ENCODE measurements around the gene ELN.

The ELN gene

GRCh38 chr7:74032624-74033371, 4.8 kb downstream of the ELN start:
- no peak for TF ChIP-seq CTCF (conservative IDR thresholded peaks at IDR 0.05; ENCODE audit: low read depth, low read length)
- no peak for DNase-seq (ENCODE audit: low read depth)
- H3K4me3 ChIP-seq (ENCODE audit: low read depth, low read length), result no peak overlapping the region

GRCh38 chr7:74033372-74034311, 5.7 kb downstream of the ELN start:
- peak; percentile 56 for DNase-seq (ENCODE audit: low read depth)
- TF ChIP-seq CTCF (conservative IDR thresholded peaks at IDR 0.05; ENCODE audit: low read depth, low read length), result no peak
- no peak overlapping the region for H3K4me3 ChIP-seq (ENCODE audit: low read depth, low read length)

- no peak for DNase-seq (ENCODE audit: low read depth)
- no peak for TF ChIP-seq CTCF (conservative IDR thresholded peaks at IDR 0.05; ENCODE audit: low read depth, low read length)
- no peak overlapping the region for H3K4me3 ChIP-seq (ENCODE audit: low read depth, low read length)
Observed at GRCh38 chr7:74037609-74038008, 9.6 kb downstream of the ELN start.

GRCh38 chr7:74038194-74038961, 10.4 kb downstream of the ELN start:
- DNase-seq (ENCODE audit: low read depth), result no peak
- no peak for TF ChIP-seq CTCF (conservative IDR thresholded peaks at IDR 0.05; ENCODE audit: low read depth, low read length)
- H3K4me3 ChIP-seq (ENCODE audit: low read depth, low read length), result no peak overlapping the region

- H3K4me3 ChIP-seq (ENCODE audit: low read depth, low read length), result no peak overlapping the region
- no peak for DNase-seq (ENCODE audit: low read depth)
- no peak for TF ChIP-seq CTCF (conservative IDR thresholded peaks at IDR 0.05; ENCODE audit: low read depth, low read length)
Observed at GRCh38 chr7:74039337-74039736, 11.4 kb downstream of the ELN start.

GRCh38 chr7:74040101-74040790, 12.3 kb downstream of the ELN start:
- no peak for DNase-seq (ENCODE audit: low read depth)
- H3K4me3 ChIP-seq (ENCODE audit: low read depth, low read length), result no peak overlapping the region
- TF ChIP-seq CTCF (conservative IDR thresholded peaks at IDR 0.05; ENCODE audit: low read depth, low read length), result no peak
